Vagina (tissue), 2 donors: ENCODE results near the gene MAP2K7.

Source experiments
- CTCF ChIP-seq, 3 experiments: fragments of 450-650 bp in 2 of 3; fragments of 200-600 bp in 1 of 3; sonication (generic) in 1 of 3; IDR thresholded peaks; one replicate each; pipeline ENCODE4 v1.5.1; 2017 to 2019; ENCODE audit warnings: antibody characterized with exemption in 3 of 3, mild to moderate bottlenecking in 2 of 3, moderate library complexity in 2 of 3
- POLR2AphosphoS5 ChIP-seq, 2 donors: sonication (generic); formaldehyde crosslinking; IDR thresholded peaks; one replicate each; pipeline ENCODE4 v1.9.0; 2017; ENCODE audit warnings: antibody characterized with exemption in 2 of 2, mild to moderate bottlenecking in 2 of 2, low read depth in 1 of 2; ENCODE audit not compliant: insufficient read depth in 1 of 2

GRCh38 chr19:7908742-7909461 is 5.2 kb downstream of the MAP2K7 start:
- TF ChIP-seq POLR2AphosphoS5 (IDR thresholded peaks at IDR 0.05; ENCODE audit: insufficient read depth in 1 of 2, low read depth in 1 of 2) (no peak), CTCF (IDR thresholded peaks at IDR 0.05) (no peak)
